GM12864 (cell line): Measurements from ENCODE around the gene SPEM1.

ENCODE experiments used
- DNase-seq: peaks from one replicate; pipeline ENCODE4 v3.0.0-alpha.2; 2011; ENCODE audit warnings: low read depth
- H3K4me3 ChIP-seq: 2 replicates; pipeline ENCODE4 v1.5.1; 2011; ENCODE audit warnings: mild to moderate bottlenecking, low read depth, low read length, control low read depth
- TF ChIP-seq, protein P1 (sequence below): IDR thresholded peaks from 2 replicates; pipeline ENCODE4 v1.5.1; 2011; ENCODE audit warnings: low read depth, mild to moderate bottlenecking, moderate library complexity, low read length, control low read depth, inconsistent platforms; ENCODE audit errors: missing control alignments

Gene SPEM1

GRCh38 chr17:7407082-7407481 is 13.0 kb upstream of the SPEM1 start:
- H3K4me3 ChIP-seq = no peak overlapping the region
- DNase-seq = no peak
- TF ChIP-seq, protein P1, sequence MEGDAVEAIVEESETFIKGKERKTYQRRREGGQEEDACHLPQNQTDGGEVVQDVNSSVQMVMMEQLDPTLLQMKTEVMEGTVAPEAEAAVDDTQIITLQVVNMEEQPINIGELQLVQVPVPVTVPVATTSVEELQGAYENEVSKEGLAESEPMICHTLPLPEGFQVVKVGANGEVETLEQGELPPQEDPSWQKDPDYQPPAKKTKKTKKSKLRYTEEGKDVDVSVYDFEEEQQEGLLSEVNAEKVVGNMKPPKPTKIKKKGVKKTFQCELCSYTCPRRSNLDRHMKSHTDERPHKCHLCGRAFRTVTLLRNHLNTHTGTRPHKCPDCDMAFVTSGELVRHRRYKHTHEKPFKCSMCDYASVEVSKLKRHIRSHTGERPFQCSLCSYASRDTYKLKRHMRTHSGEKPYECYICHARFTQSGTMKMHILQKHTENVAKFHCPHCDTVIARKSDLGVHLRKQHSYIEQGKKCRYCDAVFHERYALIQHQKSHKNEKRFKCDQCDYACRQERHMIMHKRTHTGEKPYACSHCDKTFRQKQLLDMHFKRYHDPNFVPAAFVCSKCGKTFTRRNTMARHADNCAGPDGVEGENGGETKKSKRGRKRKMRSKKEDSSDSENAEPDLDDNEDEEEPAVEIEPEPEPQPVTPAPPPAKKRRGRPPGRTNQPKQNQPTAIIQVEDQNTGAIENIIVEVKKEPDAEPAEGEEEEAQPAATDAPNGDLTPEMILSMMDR = no peak

- TF ChIP-seq, protein P1 = no peak
- no peak within 1 kb of the TSS for H3K4me3 ChIP-seq
- DNase-seq = no peak
Observed at GRCh38 chr17:7407485-7408251, 12.5 kb upstream of the SPEM1 start, which contains the start of gene NLGN2. TSS of gene NLGN2 (plus strand) at chr17:7407845. CDS start at chr17:7408256, 411 bp downstream.

DNA sequence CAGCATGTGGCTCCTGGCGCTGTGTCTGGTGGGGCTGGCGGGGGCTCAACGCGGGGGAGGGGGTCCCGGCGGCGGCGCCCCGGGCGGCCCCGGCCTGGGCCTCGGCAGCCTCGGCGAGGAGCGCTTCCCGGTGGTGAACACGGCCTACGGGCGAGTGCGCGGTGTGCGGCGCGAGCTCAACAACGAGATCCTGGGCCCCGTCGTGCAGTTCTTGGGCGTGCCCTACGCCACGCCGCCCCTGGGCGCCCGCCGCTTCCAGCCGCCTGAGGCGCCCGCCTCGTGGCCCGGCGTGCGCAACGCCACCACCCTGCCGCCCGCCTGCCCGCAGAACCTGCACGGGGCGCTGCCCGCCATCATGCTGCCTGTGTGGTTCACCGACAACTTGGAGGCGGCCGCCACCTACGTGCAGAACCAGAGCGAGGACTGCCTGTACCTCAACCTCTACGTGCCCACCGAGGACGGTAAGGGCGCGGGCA is 11.8 kb upstream of the SPEM1 start:
- H3K4me3 ChIP-seq = no peak overlapping the region
- TF ChIP-seq, protein P1 = no peak
- no peak for DNase-seq

GRCh38 chr17:7408863-7409262 is 11.3 kb upstream of the SPEM1 start:
- DNase-seq = no peak
- TF ChIP-seq, protein P1 = no peak
- H3K4me3 ChIP-seq = no peak overlapping the region

- no peak for DNase-seq
- H3K4me3 ChIP-seq = no peak overlapping the region
- TF ChIP-seq, protein P1 = no peak
Observed at GRCh38 chr17:7409716-7410115, 10.4 kb upstream of the SPEM1 start.

- TF ChIP-seq, protein P1 = no peak
- H3K4me3 ChIP-seq = no peak overlapping the region
- DNase-seq = no peak
Observed at GRCh38 chr17:7410634-7411426, 9.3 kb upstream of the SPEM1 start.
